ENCODE measurements around the gene CCDC148. TPM values are rescaled to one million over a fixed set of nuclear protein-coding genes. Genes with fewer than 3 reads are reported as not detected.
A peak's percentile ranks its signal among the peaks of the same experiment; 100 is the strongest.

The CCDC148 gene
- polyA plus RNA-seq, 3 donors = not detected

DNA sequence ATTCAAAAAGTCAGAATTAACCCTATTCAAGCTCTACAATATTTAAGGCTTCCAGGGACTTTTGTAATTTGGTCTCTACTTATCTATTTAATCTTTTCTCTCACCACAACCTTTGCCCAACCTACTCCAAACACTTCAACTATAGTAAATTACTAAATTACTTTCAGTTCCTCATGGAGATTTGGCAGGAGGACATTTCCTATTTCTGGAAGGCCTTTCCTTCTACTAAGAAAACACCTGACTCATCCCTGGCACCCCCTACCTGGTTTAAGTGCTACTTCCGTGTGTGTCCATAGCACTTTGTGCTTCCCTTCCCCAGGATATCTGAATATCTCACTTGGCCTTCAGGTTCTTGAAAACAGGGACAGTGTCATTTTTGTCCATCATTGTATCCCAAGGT is 258.6 kb downstream of the CCDC148 start:
- Histone ChIP-seq H3K4me2 (replicated peaks; ENCODE audit: extremely low read depth, low read length, poor library complexity, severe bottlenecking) (no peak overlapping the region), H3K9me3 (replicated peaks in 1 of 2; ENCODE audit: control insufficient read depth in 1 of 2, insufficient read depth in 1 of 2, low read length in 2 of 2) (no peaks in the 10 kb centered on the region), H3K79me2 (ENCODE audit: insufficient read depth, low read length) (no peaks in the 10 kb centered on the region), H2AFZ (ENCODE audit: insufficient read depth, low read depth, low read length, poor library complexity, severe bottlenecking) (no peak overlapping the region), H3K36me3 (replicated peaks in 1 of 2; ENCODE audit: control insufficient read depth in 1 of 2, insufficient read depth in 2 of 2, low read length in 2 of 2) (no peaks in the 10 kb centered on the region), H3K4me1 (ENCODE audit: control insufficient read depth in 1 of 2, insufficient read depth in 2 of 2, low read length in 2 of 2) (peaks cover 4 to 18% of the 10 kb centered on the region in 2 donors), H3K27ac (ENCODE audit: low read depth in 1 of 2, low read length in 2 of 2) (no peak overlapping the region), H3K9ac (ENCODE audit: insufficient read depth, low read length, poor library complexity, severe bottlenecking) (no peak overlapping the region), H4K20me1 (ENCODE audit: insufficient read depth, low read length) (no peaks in the 10 kb centered on the region), H3K27me3 (ENCODE audit: control insufficient read depth in 2 of 2, insufficient read depth in 2 of 2, low read length in 2 of 2) (no peaks in the 10 kb centered on the region), H3K4me3 (replicated peaks in 1 of 3; ENCODE audit: low read depth in 2 of 3, low read length in 3 of 3) (no peak overlapping the region)
- DNase-seq = peak in 2 of 3 donors; percentile 43 to 59
- Mint-ChIP-seq H3K4me3 (no peak overlapping the region), H3K27ac (peak overlapping the region in 2 of 7 donors; percentile 25 to 74), H3K36me3 (no peaks in the 10 kb centered on the region), H3K27me3 (ENCODE audit: low read depth in 3 of 3) (peaks cover 0 to under 1% (median 0%) of the 10 kb centered on the region in 3 donors), H3K4me1 (peaks cover 16% of the 10 kb centered on the region), H3K9me3 (no peaks in the 10 kb centered on the region)
- TF ChIP-seq, protein P1, sequence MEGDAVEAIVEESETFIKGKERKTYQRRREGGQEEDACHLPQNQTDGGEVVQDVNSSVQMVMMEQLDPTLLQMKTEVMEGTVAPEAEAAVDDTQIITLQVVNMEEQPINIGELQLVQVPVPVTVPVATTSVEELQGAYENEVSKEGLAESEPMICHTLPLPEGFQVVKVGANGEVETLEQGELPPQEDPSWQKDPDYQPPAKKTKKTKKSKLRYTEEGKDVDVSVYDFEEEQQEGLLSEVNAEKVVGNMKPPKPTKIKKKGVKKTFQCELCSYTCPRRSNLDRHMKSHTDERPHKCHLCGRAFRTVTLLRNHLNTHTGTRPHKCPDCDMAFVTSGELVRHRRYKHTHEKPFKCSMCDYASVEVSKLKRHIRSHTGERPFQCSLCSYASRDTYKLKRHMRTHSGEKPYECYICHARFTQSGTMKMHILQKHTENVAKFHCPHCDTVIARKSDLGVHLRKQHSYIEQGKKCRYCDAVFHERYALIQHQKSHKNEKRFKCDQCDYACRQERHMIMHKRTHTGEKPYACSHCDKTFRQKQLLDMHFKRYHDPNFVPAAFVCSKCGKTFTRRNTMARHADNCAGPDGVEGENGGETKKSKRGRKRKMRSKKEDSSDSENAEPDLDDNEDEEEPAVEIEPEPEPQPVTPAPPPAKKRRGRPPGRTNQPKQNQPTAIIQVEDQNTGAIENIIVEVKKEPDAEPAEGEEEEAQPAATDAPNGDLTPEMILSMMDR (IDR thresholded peaks at IDR 0.05) = no peak
- 40% methylated on average over 1 of the region's 1 CpG for WGBS (ENCODE audit: insufficient coverage)
- intact Hi-C loops (cut with micrococcal nuclease) = no loop called here

DNA sequence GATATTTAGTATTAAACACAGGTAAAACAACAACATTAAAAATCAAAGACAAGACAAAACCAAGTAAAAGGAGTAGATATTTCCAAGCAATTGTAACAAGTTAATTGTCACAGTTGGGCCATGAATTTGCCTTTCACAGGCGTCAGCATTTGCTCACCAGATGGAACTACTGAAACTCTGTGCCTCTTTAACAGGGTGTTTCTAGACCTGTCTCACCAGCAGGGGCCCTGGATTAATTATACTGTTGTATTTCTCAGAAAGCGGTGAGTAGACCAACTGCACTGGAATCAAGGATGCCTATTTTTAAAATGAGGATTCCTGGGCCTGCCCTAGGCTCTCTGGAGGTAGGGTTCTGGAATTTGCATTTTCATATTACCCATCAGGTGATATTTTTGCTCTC is 262.3 kb downstream of the CCDC148 start:
- intact Hi-C loops (cut with micrococcal nuclease) = no loop called here
- Histone ChIP-seq H3K9ac (ENCODE audit: insufficient read depth, low read length, poor library complexity, severe bottlenecking) (no peak overlapping the region), H3K79me2 (ENCODE audit: insufficient read depth, low read length) (no peaks in the 10 kb centered on the region), H3K4me2 (replicated peaks; ENCODE audit: extremely low read depth, low read length, poor library complexity, severe bottlenecking) (no peak overlapping the region), H3K9me3 (replicated peaks in 1 of 2; ENCODE audit: control insufficient read depth in 1 of 2, insufficient read depth in 1 of 2, low read length in 2 of 2) (no peaks in the 10 kb centered on the region), H3K36me3 (replicated peaks in 1 of 2; ENCODE audit: control insufficient read depth in 1 of 2, insufficient read depth in 2 of 2, low read length in 2 of 2) (no peaks in the 10 kb centered on the region), H2AFZ (ENCODE audit: insufficient read depth, low read depth, low read length, poor library complexity, severe bottlenecking) (no peak overlapping the region), H3K4me3 (replicated peaks in 1 of 3; ENCODE audit: low read depth in 2 of 3, low read length in 3 of 3) (no peak overlapping the region), H3K27ac (ENCODE audit: low read depth in 1 of 2, low read length in 2 of 2) (no peak overlapping the region), H3K4me1 (ENCODE audit: control insufficient read depth in 1 of 2, insufficient read depth in 2 of 2, low read length in 2 of 2) (peaks cover 4 to 18% of the 10 kb centered on the region in 2 donors), H3K27me3 (ENCODE audit: control insufficient read depth in 2 of 2, insufficient read depth in 2 of 2, low read length in 2 of 2) (no peaks in the 10 kb centered on the region), H4K20me1 (ENCODE audit: insufficient read depth, low read length) (no peaks in the 10 kb centered on the region)
- no peaks in the 10 kb centered on the region for H3K9me3 Mint-ChIP-seq
- H3K4me3 Mint-ChIP-seq = no peak overlapping the region
- TF ChIP-seq, protein P1 (IDR thresholded peaks at IDR 0.05) = no peak
- WGBS (ENCODE audit: insufficient coverage) = 100% methylated on average over 2 of the region's 2 CpGs
- no peaks in the 10 kb centered on the region for H3K36me3 Mint-ChIP-seq
- DNase-seq = no peak
- peaks cover 0 to 2% (median 0%) of the 10 kb centered on the region in 3 donors for H3K27me3 Mint-ChIP-seq (ENCODE audit: low read depth in 3 of 3)
- H3K27ac Mint-ChIP-seq = no peak overlapping the region
- peaks cover 20% of the 10 kb centered on the region for H3K4me1 Mint-ChIP-seq
